ENCODE data around the gene C10orf90.

Gene C10orf90

DNA sequence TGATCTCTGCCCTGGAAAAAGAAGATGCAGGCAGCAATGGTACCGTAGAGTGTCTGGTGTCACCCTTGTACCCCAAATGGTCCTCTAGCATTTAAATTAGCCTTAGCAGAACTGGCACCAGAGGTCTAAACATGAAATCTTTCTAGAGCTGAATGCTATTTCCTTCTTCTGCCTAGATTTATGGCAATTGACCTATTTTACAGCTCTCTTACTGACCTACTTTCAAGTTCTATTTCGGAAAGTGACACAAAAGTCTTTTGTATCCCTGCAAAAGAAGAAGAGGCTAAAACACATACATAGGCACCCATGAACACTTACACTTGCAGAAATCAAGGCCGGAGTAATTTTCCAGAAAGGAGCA is 272.1 kb downstream of the C10orf90 start:
- TF ChIP-seq, protein P1, sequence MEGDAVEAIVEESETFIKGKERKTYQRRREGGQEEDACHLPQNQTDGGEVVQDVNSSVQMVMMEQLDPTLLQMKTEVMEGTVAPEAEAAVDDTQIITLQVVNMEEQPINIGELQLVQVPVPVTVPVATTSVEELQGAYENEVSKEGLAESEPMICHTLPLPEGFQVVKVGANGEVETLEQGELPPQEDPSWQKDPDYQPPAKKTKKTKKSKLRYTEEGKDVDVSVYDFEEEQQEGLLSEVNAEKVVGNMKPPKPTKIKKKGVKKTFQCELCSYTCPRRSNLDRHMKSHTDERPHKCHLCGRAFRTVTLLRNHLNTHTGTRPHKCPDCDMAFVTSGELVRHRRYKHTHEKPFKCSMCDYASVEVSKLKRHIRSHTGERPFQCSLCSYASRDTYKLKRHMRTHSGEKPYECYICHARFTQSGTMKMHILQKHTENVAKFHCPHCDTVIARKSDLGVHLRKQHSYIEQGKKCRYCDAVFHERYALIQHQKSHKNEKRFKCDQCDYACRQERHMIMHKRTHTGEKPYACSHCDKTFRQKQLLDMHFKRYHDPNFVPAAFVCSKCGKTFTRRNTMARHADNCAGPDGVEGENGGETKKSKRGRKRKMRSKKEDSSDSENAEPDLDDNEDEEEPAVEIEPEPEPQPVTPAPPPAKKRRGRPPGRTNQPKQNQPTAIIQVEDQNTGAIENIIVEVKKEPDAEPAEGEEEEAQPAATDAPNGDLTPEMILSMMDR (IDR thresholded peaks at IDR 0.05; ENCODE audit: insufficient read depth, low read depth, low read length, missing control alignments), result no peak
- no peak for DNase-seq (ENCODE audit: low read depth)
- H3K4me3 ChIP-seq (ENCODE audit: low read length), result no peak overlapping the region

- no peak overlapping the region for H3K4me3 ChIP-seq (ENCODE audit: low read length)
- TF ChIP-seq, protein P1 (IDR thresholded peaks at IDR 0.05; ENCODE audit: insufficient read depth, low read depth, low read length, missing control alignments), result no peak
- DNase-seq (ENCODE audit: low read depth), result peak; percentile 93
Observed at GRCh38 chr10:126397640-126398382, 272.7 kb downstream of the C10orf90 start.

DNA sequence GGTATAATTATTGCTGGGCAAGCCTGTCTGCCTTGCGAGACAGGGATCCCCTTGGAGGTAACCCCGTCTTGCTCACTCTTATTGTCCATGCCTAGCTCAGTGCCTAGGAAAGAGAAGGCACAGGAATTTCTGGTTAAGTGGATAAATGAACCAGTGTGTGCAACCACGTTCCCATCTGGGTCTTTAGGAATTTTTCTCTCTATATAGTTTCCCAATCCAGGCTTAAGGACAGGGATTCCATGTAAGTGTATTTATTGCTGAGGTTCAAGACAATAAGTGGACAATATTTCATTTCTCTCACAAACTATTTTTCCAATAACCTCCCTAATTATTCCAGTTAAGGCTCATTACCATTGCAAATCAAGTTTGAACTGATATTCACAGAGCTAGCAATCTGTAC is 273.3 kb downstream of the C10orf90 start:
- TF ChIP-seq, protein P1 (IDR thresholded peaks at IDR 0.05; ENCODE audit: insufficient read depth, low read depth, low read length, missing control alignments), result no peak
- DNase-seq (ENCODE audit: low read depth), result no peak
- H3K4me3 ChIP-seq (ENCODE audit: low read length), result no peak overlapping the region

DNA sequence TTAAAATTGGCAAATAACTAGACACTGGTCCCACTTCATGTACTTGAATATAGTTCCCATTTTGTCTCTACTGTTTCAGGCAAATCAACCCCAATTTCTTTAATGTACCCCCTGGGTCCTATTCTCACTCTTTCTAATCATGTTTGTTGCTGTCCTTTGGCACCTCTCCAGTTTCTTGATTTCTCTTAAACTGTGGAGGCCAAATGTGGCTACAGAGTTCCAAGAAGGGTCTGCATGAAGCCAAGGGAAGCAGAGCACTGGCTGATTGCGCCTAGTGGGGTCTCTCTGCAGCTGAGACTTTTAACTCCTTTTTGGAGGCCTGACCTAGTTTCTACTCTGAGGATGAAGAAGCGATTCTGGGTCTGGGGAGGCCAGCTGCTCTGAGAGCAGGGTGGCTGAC is 275.5 kb downstream of the C10orf90 start:
- TF ChIP-seq, protein P1 (IDR thresholded peaks at IDR 0.05; ENCODE audit: insufficient read depth, low read depth, low read length, missing control alignments), result no peak
- no peak for DNase-seq (ENCODE audit: low read depth)
- no peak overlapping the region for H3K4me3 ChIP-seq (ENCODE audit: low read length)

DNA sequence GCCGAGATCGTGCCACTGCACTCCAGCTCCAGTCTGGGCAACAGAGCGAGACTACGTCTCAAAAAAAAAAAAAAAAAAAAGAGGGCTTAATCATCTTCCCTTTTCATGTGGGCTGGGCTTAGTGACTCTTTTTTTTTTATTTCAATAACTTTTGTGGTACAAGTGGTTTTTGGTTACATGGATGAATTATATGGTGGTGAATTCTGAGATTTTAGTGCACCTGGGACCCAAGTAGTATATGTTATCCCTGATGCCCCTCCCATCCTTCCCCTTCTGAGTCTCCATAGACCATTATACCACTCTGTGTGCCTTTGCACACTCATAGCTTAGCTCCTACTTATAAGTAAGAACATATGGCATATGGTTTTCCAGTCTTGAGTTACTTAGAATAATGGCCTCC is 277.4 kb downstream of the C10orf90 start:
- DNase-seq (ENCODE audit: low read depth), result no peak
- TF ChIP-seq, protein P1 (IDR thresholded peaks at IDR 0.05; ENCODE audit: insufficient read depth, low read depth, low read length, missing control alignments), result no peak
- no peak overlapping the region for H3K4me3 ChIP-seq (ENCODE audit: low read length)

DNA sequence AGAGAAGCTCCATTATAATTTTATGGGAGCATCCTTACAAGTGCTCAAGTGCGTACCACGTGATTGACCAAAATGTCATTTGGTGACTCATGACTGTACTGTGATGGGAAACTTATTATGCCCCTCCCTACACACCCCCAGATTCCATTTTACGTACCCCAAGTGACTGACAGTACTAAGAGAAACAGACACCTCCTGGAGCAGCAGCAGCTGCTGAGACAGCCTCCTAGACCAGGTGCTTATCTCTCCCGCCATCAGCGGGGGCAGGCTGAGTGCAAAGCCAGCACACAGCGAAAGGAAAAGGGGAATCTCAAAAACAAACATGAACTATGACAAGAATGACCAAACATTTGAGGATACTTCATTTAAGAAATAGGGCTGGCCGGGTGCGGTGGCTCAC is 278.0 kb downstream of the C10orf90 start:
- H3K4me3 ChIP-seq (ENCODE audit: low read length), result no peak overlapping the region
- DNase-seq (ENCODE audit: low read depth), result no peak
- TF ChIP-seq, protein P1 (IDR thresholded peaks at IDR 0.05; ENCODE audit: insufficient read depth, low read depth, low read length, missing control alignments), result no peak

DNA sequence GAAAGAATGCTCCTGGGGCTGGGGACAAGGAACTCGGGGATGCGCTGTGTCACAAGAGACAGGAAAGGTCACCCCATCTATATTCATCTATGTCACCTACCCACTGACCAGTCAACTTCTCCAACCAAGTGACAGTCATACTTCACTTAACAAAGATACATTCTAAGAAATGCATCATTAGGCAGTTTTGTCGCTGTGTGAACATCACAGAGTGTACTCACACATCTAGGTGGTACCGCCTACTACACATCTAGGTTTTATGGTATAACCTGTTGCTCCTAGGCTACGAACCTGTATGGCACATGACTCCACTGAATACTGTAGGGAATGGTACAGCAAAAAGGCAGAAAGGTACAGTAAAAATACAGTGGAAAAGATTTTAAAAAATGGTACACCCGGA is 278.4 kb downstream of the C10orf90 start:
- TF ChIP-seq, protein P1 (IDR thresholded peaks at IDR 0.05; ENCODE audit: insufficient read depth, low read depth, low read length, missing control alignments), result no peak
- no peak overlapping the region for H3K4me3 ChIP-seq (ENCODE audit: low read length)
- no peak for DNase-seq (ENCODE audit: low read depth)

Measured in epithelial cell of esophagus (primary cell).